IPS-NIHi7 (cell line): Measurements from ENCODE around the gene DENND6A.
"Not testable (repeated sequence)": the region's sequence is repeated elsewhere in the genome, so short reads cannot be mapped to it uniquely, and the experiment has no call there.

Source experiments
- DNase-seq: peaks from one replicate; pipeline ENCODE4 v3.0.0; 2012; ENCODE audit warnings: mixed read lengths; ENCODE audit errors: extremely low spot score

Gene DENND6A

DNA sequence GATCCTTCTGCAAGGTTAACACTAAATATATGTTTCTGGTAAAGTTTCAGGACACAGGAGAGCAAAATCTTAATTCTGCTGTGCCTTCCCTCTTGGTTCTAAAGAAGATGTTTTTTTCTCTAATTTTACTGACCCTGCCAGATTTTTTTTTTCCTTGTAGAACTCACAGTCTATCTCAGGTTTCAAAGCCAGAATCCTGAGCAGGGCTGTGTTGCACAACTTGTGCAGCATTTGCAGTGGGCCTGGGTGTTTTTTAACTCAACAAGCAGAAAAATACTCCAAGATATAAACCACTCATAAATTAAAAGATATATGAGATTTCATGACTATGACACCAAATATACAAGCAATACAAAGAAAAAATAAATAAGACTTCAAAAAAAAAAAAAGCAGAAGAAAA lies 55.5 kb downstream of the DENND6A start:
- no peak for DNase-seq

DNA sequence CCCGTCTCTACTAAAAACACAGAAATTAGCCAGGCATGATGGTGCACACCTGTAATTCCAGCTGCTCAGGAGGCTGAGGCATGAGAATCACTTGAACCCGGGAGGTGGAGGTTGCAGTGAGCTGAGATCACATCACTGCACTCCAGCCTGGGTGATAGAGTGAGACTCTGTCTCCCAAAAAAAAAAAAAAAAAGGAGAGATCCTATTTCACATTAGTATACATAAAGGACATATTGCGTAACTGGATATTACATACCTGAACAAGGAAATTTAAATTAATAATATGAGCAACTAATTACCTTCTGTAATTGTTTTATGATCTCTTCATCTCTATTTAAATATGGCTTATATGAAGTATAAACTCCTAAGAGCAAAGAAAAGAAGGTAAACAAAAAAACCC lies 58.6 kb downstream of the DENND6A start:
- DNase-seq: not testable (repeated sequence)

DNA sequence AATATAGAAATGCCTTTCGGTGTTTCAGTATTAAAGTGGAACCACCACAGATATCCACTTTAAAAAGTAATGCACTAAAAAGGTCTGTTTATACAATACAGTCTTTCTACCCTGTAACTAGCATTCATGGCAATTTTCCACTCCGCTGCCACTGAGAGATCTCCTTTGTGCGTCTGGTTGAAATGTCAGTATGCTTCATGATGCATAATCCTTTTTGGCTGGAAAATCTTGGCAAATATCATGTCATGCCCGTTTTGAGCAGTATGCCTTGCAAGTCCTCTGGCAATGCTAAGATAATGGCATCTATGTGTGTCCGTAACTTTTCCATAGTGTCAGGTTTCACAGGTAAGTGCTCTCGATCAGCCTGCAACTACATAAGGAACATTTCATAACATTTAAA lies 64.9 kb downstream of the DENND6A start:
- DNase-seq: no peak

DNA sequence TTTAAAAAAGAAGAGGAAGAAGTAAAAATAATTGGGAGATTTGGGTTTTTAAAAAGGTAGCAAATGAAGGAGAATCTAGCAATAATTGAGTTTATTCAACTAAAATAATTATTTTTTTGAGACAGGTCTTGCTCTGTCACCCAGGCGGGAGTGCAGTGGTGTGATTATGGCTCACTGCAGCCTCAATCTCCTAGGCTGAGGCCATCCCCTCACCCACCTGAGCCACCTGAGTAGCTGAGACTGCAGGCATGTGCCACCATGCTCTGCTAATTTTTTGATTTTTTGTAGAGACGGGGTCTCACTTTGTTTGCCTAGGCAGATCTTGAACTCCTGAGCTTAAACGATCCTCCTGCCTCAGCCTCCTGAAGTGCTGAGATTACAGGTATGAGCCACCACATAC lies 68.1 kb downstream of the DENND6A start:
- DNase-seq: no peak

DNA sequence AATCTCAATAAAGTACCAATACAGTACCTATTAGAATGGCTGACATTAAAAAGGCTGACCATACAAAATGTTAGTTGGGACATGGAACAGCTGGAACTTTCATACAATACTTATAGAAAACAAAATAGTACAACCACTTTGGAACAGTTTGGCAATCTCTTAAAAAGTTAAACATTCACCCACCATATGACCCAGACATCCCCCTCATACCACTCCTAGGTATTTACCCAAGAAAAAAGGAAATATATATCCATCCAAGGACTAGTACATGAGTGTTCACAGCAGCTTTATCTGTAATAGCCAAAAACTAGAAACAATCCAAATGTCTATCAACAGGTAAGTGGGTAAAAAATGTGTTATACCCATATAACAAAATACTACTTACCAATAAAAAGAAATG lies 70.5 kb downstream of the DENND6A start:
- DNase-seq: no peak

DNA sequence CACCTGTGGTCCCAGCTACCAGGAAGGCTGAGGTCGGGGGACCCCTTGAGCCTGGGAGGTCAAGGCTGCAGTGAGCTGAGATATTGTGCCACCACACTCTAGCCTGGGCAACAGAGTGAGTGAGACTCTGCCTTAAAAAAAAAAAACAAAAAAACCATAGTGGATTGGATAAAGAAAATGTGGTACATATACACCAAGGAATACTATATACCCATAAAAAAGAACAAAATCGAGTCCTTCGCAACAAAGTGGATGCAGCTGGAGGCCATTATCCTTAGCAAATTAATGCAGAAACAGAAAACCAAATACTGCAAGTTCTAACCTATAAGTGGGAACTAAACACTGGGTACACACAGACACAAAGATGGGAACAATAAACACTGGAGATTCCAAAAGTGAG lies 75.1 kb downstream of the DENND6A start:
- DNase-seq: no peak

DNA sequence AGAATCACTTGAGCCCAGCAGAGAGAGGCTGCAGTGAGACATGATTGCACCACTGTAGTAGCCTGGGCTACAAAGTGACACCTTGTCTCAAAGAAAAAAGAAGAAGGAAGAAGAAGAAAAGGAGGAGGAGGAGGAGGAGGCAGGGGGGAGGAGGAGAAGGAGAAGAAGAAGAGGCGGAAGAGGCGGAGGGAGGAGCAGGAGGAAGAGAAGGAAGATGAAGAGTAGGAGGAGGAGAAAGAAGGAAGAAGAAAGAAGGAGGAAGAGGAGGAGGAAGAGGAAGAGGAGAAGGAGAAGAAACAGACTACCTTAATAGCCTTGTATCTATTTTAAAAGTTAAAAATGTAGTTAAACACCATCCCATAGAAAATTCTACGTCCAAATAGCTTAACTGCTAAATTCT lies 76.6 kb downstream of the DENND6A start:
- DNase-seq: no peak

DNA sequence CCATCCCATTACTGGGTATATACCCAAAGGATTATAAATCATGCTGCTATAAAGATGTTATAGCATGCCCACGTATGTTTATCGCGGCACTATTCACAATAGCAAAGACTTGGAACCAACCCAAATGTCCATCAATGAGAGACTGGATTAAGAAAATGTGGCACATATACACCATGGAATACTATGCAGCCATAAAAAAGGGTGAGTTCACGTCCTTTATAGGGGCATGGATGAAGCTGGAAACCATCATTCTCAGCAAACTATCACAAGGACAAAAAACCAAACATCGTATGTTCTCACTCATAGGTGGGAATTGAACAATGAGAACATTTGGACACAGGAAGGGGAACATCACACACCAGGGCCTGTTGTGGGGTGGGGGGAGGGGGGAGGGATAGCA lies 81.0 kb downstream of the DENND6A start:
- DNase-seq: not testable (repeated sequence)

DNA sequence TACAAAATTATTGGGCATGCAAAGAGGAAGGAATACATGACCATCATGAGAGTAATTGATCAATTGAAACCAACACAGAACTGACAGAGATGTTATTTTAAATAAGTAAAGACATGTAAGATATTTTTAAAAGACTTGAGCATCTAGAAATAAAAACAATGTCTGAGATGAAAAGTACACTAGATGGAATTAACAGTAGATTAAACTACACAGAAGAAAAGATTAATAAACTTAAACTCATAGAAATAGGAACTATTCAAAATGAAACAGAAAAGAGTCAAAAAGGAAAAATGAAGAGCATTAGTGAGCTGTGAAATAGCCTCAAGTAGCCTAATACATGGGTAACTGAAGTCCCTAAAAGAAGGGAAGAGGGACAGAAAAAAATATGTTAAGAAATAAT lies 87.2 kb downstream of the DENND6A start:
- no peak for DNase-seq

DNA sequence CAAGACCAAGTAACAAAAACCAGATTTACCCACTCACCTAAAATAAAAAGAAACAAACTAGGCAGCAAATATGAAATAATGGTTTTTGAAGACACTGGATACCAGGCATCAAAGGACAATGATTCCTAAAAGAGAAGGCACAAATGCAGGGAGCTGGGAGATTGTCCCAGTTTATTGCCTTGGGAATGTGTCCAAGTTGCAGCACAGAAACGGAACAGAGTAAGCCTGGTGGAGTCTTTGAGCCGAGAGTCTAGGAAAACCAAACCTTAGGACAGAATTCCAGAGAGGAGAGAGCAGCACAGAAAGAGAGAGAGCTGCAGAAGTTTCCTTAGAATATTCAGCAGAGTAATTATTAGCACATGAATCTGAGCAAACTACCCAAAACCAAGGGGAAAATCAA lies 87.9 kb downstream of the DENND6A start:
- DNase-seq: no peak

DNA sequence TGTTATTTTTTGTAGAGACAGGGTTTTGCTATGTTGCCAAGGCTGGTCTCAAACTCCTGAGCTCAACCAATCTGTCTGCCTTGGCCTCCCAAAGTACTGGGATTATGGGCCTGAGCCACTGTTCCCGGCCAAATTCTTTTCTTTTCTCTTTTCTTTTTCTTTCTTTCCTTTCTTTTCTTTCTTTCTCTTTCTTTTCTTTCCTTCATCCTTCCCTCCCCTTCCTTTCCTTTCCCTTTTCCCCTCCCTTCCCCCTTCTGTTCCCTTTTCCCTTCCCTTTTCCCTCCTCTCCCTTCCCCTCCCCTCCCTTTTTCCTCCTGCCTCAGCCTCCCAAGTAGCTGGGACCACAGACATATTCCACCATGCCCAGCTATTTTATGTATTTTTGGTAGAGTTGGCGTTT lies 92.7 kb downstream of the DENND6A start:
- DNase-seq: no peak

DNA sequence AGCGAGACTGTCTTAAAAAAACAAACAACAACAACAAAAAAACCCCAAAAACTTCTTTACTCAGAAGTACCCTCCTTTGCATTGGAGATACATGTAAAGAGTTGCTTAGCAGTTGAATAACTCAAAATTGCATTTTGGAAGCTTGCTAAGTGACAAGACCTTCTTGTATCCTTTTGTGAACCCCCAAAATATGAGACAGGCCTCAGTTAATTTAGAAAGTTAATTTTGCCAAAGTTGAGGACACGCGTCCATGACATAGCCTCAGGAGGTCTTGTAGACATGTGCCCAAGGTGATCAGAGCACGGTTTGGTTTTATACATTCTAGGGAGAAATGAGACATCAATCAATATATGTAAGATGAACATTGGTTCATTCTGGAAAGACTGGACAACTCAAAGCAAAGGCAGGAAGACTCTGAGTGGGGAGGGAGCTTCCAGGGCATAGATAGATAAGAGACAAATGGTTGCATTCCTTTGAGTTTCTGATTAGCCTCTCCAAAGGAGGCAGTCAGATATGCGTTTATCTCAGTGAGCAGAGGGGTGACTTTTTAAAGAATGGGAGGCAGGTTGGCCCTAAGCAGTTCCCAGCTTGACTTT lies 94.0 kb downstream of the DENND6A start:
- no peak for DNase-seq

DNA sequence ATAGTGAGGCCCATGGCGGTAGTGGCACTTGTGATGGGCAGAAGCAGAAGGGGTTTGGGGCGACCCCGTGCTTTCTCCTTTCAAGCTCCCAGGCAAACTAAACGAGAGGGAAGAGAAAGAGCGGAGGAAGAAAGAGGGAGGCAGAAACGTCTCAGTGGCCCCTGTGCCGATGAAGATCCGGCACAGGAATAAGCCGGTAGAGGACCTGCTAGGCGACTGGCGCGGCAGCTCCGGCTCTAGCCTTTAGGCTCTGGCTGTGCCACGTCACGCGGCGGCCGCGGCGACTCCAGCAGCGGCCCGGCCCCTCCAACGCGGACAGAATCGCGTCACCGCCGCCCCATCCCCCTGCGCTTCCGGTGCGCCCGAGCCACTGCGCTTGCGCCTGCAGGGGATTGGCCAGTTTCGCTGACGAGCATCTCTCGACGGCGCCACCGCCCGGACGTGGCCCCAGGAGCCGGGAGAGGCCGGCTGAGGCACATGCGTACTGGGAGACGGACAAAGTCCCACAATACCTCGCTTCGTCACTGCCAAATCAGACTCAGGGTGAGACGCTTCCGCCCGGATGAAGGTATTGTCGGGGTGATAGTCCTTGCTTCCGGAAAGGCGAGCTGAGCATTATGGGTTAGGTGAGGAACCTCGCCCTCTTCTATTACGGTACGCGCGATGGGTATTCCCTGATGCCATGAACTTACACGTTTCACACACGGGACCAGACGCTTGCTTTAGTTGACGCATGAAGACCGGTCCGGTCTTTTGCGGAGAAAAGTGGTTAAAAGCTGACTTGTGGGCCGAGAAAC lies 95.6 kb downstream of the DENND6A start, which contains the start of gene ARF4:
Gene ARF4 (minus strand): TSS at position 218 of the 797 bp plus-strand sequence. CDS start 204 bp downstream, at position 14.
- peak; percentile 99 for DNase-seq

DNA sequence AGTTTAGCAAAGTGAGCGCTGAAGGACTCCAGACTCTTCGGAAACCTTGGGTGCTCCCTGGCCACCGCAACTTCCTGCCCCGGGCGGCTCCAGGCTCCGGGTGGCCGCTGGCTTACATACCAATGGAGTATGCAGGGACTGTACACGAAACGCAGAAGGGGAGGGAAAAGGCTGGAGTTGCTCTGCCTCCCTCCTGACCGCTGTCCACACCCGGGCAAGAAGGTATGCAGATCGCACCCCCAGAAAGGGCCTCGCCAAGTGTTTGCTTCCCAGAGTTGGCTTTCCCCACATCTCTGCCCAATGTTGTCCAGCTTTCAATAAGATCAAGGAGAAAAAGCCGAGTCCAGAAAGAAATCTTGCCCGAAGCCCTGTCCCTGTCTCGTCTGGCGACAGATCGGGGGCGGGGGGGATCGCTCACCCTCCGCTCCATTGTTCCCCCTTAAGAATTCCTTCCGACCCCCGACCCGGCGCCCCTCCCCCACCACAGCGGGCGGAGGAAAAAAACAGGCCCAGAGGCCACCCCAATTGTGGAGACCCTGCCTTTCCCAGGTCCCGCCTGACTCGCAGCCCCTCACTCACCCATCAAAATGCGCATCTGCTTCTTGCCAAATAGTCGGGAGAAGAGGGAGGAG lies 96.3 kb downstream of the DENND6A start:
- peak; percentile 49 for DNase-seq

DNA sequence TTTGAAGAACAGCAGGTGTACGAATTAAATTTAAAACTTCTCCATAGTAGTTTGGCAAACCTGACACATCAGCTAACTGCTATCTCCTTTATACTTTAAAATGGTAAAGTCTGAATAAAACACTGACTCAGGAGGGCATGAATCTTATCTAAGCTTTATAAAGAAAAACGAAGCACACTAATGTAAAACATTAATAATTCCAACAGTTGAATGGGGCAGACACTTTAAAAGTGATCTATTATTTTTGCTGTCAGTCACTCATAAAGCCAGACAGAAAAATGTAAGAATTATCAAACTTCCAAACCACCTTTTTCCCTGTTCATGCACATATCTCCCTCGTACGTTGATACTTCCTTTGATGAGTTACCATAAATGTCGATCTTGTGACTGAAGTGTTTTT lies 98.3 kb downstream of the DENND6A start:
- no peak for DNase-seq

DNA sequence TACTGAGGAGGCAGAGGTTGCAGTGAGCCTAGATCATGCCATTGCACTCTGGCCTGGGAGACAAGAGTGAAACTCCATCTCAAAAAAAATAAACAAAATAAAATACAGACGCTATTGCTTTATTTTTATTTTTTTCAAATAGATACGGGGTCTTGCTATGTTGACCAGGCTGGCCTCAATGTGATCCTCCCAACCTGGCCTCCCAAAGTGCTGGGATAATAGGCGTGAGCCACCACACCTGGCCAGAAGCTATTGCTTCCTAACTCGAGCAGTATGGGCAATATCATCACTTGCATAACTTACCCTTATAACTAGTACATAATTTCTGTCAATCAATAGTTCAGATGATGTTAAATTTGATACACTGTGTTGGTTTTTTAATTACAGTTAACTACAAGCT lies 98.7 kb downstream of the DENND6A start:
- no peak for DNase-seq

DNA sequence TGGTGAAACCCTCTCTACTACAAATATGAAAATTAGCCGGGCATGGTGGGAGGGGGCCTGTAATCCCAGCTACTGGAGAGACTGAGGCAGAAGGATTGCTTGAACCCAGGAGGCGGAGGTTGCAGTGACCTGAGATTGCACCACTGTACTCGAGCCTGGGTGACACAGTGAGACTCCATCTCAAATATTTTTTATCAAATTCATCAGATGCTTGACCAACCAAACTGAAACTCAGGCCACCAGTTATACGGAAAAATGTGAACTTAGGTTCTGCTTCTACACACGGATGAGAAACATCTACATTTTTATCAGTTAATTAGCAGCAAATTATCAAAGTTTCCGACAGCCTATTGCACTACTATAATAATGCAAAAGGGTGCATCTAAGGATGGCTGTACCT lies 100.6 kb downstream of the DENND6A start:
- no peak for DNase-seq

DNA sequence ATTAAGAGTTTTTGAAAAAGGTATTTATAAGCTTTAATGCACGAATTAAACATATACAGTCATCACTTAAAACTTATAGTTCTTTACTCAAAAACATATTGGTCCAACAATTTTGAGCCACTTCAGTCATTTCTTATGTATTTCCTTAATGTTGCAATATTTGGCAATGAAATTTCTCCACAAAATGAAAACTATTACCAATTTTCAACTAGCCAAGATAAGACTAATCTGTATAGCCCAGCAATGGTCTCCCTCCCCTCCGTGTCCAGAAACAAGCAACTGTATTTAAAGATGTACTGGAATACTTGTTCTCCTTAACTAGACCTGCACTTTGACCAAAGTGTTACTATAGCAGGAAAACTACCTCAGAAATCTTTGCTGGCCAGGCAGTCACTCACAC lies 105.0 kb downstream of the DENND6A start:
- no peak for DNase-seq

DNA sequence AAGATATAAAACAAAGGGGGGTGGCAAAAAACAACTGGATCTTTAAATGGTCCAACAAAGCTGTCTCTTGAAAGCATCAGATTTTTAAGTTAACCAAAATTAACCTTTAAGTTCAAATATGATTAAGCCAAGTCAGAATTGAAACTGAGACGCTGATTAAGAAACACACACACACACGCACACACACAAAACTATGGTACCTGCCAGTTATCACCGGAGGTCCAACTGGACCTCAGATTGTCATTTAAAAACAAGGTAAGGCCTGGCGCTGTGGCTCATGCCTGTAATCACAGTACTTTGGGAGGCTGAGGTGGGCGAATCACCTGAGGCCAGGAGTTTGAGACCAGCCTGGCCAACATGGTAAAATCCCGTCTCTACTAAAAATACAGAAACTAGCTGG lies 106.1 kb downstream of the DENND6A start:
- DNase-seq: no peak

DNA sequence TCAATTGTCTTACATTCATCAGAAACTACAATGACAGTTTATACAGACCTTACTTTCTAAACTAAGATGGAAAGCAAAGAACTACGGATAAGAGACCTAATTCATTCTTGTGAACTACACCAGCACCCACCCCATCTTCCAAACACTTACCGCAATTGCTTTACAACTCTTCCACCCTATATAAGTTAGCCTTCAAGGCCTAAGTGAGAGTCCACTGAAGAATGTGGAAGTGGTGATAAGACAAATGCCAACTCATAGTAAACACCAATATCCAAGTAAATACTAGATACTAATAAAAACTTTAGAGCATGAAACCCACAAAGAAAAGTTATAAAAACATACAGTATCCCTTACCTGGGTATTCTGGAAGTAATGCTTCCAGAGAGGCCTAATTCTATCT lies 109.3 kb downstream of the DENND6A start:
- no peak for DNase-seq

DNA sequence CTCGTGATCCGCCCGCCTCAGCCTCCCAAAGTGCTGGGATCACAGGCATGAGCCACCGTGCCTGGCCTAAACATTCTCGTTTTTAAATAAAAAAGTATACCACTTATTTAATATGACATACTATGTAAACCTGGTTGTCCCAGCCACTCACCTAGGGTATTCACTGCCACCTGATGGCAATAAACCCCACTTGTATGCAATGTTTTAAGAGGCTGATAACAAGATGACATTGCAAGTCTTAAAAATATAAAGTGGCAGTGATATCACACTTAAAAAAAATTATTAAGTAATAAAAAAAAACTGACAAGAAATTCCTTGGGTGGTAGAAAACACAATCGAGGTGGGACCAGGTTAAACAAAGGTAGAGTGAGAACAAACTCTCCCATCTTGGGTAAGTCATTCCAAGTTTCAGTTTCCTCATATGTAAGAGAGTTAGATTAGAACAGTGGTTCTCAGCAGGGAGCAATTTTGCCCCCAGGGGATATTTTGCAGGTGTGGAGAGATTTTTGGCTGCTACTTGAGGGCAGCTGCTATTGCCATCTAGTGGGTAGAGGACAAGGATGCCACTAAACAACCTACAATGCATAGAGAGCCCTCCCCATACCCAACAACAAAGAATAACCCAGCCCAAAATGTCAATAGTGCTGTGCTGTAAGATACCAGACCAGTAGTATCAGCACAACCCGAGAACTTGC lies 110.3 kb downstream of the DENND6A start:
- DNase-seq: peak; percentile 22

DNA sequence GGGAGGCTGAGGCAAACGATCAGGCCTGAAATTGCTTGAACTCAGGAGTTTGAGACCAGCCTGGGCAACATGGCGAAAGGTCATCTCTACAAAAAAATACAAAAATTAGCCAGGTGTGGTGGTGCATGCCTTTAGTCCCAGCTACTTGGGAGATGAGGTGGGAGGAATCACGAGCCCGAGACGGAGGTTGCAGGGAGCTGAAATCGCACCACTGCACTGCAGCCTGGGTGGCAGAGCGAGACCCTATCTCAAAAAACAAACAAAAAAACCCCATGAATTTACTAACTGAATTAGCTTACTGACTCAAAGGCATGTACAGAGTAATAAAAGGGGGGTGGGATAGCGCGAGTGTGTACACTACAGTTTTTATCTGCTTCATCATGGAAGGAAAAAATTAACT lies 115.1 kb downstream of the DENND6A start:
- DNase-seq: no peak
